ENCODE data around the gene ATXN7. TPM values are rescaled to one million over a fixed set of nuclear protein-coding genes. Genes with fewer than 3 reads are reported as not detected.

Gene ATXN7
- total RNA-seq, 1 donor from 2014 or later: 6.3 TPM

GRCh38 chr3:63981980-63982379 lies 118.3 kb downstream of the ATXN7 start:
- no peak for DNase-seq (ENCODE audit: low read depth in 2 of 2)

DNA sequence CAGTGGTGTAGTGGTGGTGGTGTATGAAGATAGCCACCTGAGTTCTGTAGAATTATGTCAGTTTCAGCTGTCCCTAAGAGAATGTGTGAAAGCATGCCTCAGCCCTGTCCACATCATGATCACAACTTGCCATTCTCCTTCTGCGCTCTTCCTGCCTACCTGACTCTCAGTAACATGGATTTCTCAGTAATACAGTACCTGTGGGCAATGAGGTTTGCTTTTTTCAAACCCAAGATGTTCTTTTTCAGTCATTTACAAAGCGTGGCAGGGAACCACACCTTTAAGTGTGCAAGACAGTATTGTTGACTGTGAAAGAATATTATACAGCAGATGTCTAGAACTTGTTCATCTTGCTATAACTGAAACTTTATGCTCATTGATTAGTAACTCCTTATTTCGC lies 120.7 kb downstream of the ATXN7 start:
- DNase-seq (ENCODE audit: low read depth in 2 of 2): no peak

- DNase-seq (ENCODE audit: low read depth in 2 of 2): no peak
Observed at GRCh38 chr3:63986146-63986545, 122.5 kb downstream of the ATXN7 start.

DNA sequence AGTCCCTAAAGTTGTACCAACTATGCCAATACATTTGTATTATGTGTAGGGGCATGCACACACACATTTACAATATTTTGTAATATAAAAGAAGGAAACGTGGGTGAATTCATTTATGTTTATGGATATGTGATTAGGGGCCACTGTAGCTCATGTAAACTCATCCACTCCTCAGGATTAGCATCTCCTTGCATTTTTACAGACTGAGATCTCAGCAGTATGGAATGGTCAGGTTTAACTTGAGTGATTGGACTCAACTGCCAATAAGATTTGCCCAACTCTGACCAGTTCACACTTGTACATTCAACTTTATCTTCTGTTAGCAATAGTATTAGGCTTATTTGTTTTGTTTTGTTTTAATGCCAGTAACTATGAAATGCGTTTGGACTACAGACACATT lies 123.2 kb downstream of the ATXN7 start:
- no peak for DNase-seq (ENCODE audit: low read depth in 2 of 2)

- DNase-seq (ENCODE audit: low read depth in 2 of 2): no peak
Observed at GRCh38 chr3:63988943-63989342, 125.3 kb downstream of the ATXN7 start.

- no peak for DNase-seq (ENCODE audit: low read depth in 2 of 2)
Observed at GRCh38 chr3:63990204-63990603, 126.5 kb downstream of the ATXN7 start.

DNA sequence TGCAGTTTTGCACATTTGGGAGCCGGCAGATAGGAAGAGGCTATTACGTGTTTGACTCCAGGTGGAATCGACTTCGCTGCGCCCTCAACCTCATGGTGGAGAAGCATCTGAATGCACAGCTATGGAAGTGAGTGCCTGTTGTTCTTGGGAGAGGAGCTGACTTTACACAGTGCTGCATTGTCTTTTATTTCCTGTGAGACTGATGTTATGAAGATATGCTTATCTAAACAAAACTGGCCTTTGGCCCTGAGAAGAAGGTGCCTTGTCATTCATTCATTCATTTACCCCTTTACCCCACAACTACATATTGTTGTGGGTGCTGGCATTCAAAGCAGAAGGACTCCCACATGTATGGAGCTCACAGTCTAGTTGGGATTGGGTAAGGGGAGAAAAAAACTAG lies 127.1 kb downstream of the ATXN7 start:
- peak; percentile 16 to 49 for DNase-seq (ENCODE audit: low read depth in 2 of 2)

- no peak for DNase-seq (ENCODE audit: low read depth in 2 of 2)
Observed at GRCh38 chr3:63991666-63992065, 128.0 kb downstream of the ATXN7 start.

GRCh38 chr3:63992516-63993209 lies 129.0 kb downstream of the ATXN7 start:
- no peak for DNase-seq (ENCODE audit: low read depth in 2 of 2)

DNA sequence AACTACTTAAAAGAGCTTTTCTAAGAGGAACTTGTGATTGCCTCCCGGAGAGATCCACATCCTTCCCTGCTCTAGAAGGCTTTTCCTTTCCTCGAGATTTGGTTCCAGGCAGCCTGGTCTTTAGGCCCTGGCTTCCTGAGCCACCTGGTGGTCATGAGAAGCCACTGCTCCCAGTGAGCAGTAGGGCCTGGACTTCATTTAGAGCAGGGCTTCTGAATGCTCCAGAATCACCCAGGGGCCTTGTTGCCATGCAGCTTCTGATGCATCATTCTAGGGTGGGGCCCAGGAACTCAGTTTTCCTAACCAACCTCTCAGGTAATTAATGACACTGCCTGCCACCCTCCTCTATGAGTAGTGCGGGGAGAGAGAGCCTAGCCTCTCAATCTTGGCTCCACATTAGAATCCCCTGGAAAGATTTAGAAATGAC lies 130.0 kb downstream of the ATXN7 start:
- peak; percentile 73 to 84 for DNase-seq (ENCODE audit: low read depth in 2 of 2)

DNA sequence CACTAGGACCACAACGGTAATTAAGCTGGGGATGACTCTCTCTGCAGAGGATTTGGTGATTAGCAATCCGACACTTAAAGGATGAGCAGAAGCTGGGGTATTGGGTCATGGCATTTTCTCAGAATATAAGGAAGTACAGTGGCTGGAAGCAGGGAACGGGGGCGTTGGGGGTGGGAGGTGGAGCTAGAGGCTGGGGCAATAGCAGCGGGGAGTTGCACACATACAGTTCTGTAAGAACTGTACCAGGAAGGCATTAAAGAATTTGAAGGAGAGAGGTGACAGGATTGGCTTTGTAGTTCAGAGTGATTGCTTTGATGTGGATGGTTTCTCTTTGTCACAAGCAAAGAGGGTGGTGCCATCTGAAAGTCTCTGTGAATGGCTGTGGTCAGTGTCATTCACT lies 131.4 kb downstream of the ATXN7 start:
- no peak for DNase-seq (ENCODE audit: low read depth in 2 of 2)

DNA sequence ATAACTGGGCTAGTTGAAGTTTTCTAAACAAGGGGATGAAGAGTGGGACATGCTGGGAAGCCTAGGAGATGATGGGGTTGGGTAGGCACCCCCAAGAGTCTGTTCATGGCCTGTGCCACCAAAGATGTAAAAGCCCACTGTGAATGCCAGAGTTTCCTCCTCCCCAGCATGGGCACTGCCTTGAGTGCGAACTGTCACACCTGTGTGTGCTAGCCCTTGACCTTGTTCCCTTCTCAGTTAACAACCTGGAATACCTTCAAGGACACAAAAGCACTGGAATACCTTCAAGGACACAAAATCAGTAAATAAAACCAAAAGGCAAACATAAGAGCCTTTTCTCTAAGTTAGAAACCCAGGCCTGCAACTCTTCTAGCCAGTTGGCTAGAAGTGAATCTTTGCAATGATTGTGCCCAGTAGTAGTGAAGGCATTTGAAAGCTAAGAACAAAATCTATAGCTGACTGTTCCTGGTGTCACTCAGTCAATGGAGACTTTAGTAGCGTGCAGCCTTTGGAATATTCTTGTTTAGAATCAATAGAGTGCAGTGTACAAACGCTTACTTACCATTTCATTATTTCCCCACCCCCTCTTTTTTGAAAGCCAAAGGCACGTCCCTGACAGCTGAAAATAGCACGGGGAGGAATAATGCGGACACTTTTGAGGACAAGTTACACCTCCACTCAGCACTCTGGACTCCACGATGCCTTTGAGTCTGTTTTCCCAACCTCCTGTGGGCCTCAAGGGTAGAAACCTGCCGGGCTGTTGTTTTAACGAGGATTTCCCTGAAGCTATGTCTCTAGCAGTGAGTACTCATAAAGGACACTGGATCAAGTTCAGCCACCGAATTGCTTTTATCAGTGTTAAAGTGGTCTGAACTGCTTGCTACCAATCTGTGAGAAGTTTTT lies 135.4 kb downstream of the ATXN7 start:
- no peak for DNase-seq (ENCODE audit: low read depth in 2 of 2)

- DNase-seq (ENCODE audit: low read depth in 2 of 2): no peak
Observed at GRCh38 chr3:64000453-64001055, 136.9 kb downstream of the ATXN7 start.

DNA sequence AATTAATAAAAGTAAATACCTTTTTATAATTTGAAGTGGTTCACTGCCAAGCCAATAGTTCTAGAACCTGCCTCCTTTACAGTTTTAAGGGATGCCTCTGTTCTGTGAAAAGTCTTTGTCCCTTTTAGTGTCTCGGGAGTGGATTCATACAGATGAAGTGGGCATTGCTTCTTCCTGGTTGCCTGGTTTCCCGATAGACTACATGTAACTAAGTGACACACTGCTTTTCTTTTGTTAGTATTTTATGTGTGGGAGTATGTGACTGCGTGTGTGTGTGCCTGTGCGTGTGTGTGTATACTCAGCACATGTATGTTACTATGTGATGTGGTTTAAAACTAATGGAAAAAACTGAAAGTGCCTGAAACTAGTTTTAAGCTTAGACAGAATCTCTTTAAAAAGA lies 138.6 kb downstream of the ATXN7 start:
- DNase-seq (ENCODE audit: low read depth in 2 of 2): no peak

GRCh38 chr3:64003589-64003988 lies 139.9 kb downstream of the ATXN7 start:
- no peak for DNase-seq (ENCODE audit: low read depth in 2 of 2)

DNA sequence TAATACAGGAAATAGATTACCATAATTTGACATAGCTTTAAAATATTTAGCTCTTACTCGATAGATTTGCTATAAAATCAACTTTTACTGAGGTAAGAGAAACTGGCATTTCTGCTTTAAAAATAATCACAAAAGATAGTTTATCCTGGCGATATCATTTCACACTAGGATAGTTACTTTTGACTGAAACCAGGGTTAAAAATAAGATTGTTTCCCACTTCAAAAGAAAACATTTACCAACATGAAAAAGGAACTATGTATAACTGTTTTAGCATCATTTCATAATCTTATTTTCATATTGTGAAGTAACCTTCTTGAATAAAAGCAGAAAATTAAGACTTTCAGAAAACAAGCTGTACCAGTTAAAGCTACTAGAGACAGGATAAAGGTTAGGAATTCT lies 144.3 kb downstream of the ATXN7 start:
- no peak for DNase-seq (ENCODE audit: low read depth in 2 of 2)

DNA sequence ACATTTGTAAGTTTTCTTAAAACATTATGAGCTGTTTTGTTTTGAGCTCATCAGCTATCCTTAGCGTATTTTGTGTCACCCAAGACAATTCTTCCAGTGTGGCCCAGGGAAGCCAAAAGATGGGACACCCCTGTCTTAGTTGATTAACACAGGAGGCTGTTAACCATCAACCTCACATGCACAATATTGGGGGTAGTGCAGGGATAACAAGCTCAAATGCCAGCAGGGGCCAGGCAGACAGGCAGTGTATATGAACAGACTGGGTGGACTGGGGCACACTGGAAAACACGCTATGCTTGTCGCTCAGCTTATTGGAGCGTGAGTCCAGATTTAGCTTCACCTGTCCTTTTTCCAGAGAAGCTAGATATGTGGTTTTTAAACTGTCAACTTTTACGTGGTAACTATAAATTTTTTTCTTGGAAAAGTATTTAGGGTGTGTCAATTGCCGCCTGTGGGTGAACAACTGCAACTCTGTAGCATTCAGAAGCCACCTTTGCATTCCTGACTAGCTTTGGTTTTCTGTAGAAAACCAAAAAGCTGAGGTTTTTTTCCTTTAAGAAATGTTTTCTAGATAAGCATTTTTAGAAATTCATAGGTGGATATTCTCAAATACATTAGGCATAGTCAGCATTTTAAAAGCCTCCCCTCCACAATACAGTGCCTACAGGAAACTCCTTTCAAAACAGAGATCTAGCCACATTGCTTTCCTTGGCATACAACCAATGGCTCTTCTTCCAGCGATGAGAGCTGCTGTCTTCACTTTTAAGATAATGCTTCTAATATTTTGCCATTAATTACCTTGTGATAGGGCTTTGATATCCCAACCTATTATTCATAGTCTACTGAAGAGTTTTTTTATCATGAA lies 145.1 kb downstream of the ATXN7 start:
- peak; percentile 41 to 96 for DNase-seq (ENCODE audit: low read depth in 2 of 2)

- no peak for DNase-seq (ENCODE audit: low read depth in 2 of 2)
Observed at GRCh38 chr3:64009528-64009927, 145.9 kb downstream of the ATXN7 start.

DNA sequence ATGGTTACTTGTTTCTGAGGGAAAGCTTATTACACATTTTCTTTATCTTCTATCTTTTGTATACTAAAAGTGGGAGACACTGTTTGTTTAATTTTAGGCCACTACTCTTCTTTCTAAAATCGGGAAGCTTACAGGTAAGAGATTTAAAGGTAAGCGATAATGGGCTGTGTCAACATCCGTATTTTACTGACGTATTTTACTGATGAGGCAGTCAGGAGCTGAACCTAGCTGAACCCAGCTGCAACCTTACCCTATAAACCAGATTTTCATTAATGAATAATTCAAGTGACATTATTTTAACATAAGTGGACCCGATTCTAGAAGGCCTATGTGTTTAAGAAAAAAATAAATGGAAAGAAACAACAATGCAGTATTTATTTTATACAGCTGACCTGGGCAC lies 146.5 kb downstream of the ATXN7 start:
- no peak for DNase-seq (ENCODE audit: low read depth in 2 of 2)

DNA sequence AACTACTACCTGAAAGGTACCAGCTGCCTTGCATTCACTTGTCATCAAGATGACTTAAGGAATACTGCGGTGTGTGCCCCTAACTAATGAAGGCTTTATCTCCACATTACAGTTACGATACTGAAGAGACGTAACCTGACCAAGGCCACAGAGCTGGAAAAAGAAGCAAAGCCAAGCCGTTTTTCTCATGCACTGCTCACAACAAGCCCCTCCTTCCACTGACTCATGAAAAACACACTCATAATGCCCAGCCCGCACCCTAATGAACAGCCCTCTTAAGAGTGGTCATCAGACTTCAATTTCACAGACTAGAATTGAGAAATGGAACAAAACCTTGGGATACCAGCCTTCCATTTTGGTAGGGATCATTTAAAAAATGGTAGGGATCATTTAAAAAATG lies 148.0 kb downstream of the ATXN7 start:
- peak in 1 of 2 donors; percentile 64 for DNase-seq (ENCODE audit: low read depth in 2 of 2)

- no peak for DNase-seq (ENCODE audit: low read depth in 2 of 2)
Observed at GRCh38 chr3:64016941-64017620, 153.4 kb downstream of the ATXN7 start.
